WTC11 (cell line): ENCODE results near the gene THOC2.

Source experiments
- CREB1 ChIP-seq: sonication (generic); formaldehyde crosslinking; IDR thresholded peaks from 2 replicates; pipeline ENCODE4 v1.8.0; 2023; ENCODE audit warnings: mild to moderate bottlenecking, missing genetic modification reagents
- CTCF ChIP-seq: fragments of 200-600 bp; IDR thresholded peaks from 2 replicates; pipeline ENCODE4 v1.8.0; 2022; ENCODE audit warnings: antibody characterized with exemption
- MAX ChIP-seq: sonication (generic); formaldehyde crosslinking; IDR thresholded peaks from 2 replicates; pipeline ENCODE4 v1.8.0; 2022; ENCODE audit warnings: mild to moderate bottlenecking, missing genetic modification reagents
- NFYB ChIP-seq: sonication (generic); formaldehyde crosslinking; conservative IDR thresholded peaks from 2 replicates; pipeline ENCODE4 v1.8.0; 2022; ENCODE audit warnings: low read depth, missing genetic modification reagents
- NR3C1 ChIP-seq: sonication (generic); formaldehyde crosslinking; conservative IDR thresholded peaks from 2 replicates; pipeline ENCODE4 v1.8.1; 2023; ENCODE audit warnings: low read depth, mild to moderate bottlenecking, missing genetic modification reagents
- USF2 ChIP-seq: sonication (generic); formaldehyde crosslinking; IDR thresholded peaks from 2 replicates; pipeline ENCODE4 v1.8.1; 2023; ENCODE audit warnings: mild to moderate bottlenecking, missing genetic modification reagents, moderate library complexity
- ZNF219 ChIP-seq: sonication (generic); formaldehyde crosslinking; IDR thresholded peaks from 2 replicates; pipeline ENCODE4 v1.8.0; 2023; ENCODE audit warnings: missing genetic modification reagents, mild to moderate bottlenecking, borderline replicate concordance
- ZNF396 ChIP-seq: fragments of 250-450 bp; sonication (Bioruptor Pico); IDR thresholded peaks from 2 replicates; pipeline ENCODE4 v1.8.0; 2021; ENCODE audit warnings: mild to moderate bottlenecking, moderate library complexity, borderline replicate concordance

GRCh38 chrX:123745511-123745910 lies 12.7 kb upstream of the THOC2 start:
- TF ChIP-seq NFYB (CRISPR knock-in tag) (no peak), USF2 (CRISPR knock-in tag) (no peak), ZNF396 (CRISPR knock-in tag) (no peak), NR3C1 (CRISPR knock-in tag) (no peak), ZNF219 (no peak), MAX (no peak), CTCF (no peak), CREB1 (CRISPR knock-in tag) (no peak)
